Smooth muscle cell of trachea (primary cell): ENCODE results near the gene INPP1. TPM values are rescaled to one million over a fixed set of nuclear protein-coding genes. Genes with fewer than 3 reads are reported as not detected.

Experiments used
- total RNA-seq: library from RNA; depleted of rRNA; stranded (reverse); fragments of >200 nt; gene quantifications from 2 replicates; pipeline ENCODE4 v1.2.1, GENCODE V29; 2014

Gene INPP1, protein sequence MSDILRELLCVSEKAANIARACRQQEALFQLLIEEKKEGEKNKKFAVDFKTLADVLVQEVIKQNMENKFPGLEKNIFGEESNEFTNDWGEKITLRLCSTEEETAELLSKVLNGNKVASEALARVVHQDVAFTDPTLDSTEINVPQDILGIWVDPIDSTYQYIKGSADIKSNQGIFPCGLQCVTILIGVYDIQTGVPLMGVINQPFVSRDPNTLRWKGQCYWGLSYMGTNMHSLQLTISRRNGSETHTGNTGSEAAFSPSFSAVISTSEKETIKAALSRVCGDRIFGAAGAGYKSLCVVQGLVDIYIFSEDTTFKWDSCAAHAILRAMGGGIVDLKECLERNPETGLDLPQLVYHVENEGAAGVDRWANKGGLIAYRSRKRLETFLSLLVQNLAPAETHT
- total RNA-seq: 10.1 and 11.8 TPM in 2 replicates

DNA sequence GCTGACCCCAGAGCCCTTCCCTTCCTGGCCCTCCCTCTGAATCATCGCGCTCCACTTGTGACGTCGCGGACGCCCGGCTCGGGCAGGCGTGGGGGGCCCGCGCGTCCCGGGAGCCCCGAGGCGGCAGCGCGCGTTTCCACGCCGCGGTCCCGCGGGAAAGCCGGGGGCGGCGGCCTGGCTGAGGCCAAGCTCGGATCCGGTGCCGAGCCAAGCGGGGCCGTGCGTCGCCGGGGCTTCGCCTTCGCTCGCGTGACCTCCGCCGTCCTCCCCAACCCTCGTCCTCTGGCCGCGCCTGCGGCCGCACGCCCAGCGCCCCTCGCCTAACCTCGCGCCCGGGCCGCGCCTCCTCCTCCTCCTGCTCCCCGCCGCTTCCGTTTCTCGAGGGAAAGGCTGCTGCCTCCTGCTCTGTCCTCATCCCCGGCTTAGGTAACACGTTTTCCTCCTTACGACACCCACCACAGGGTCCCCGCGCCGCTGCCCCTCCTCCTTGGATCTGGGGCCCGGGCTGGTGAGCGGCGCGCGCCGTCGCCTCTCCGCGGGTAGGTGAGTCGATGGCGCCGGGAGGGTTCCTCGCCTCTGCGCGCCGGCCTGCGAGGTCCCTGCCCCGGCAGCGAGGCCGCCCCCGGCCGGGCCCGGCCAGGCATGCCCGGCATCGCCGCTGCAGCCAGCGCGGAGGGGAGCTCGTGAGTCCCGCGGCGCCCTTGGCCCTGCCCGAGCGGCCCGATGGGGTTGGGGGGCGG, at the start of gene INPP1:
Gene INPP1 (plus strand): TSS at position 54 of the 740 bp plus-strand sequence. CDS start 16,514 bp downstream, outside the sequence.

DNA sequence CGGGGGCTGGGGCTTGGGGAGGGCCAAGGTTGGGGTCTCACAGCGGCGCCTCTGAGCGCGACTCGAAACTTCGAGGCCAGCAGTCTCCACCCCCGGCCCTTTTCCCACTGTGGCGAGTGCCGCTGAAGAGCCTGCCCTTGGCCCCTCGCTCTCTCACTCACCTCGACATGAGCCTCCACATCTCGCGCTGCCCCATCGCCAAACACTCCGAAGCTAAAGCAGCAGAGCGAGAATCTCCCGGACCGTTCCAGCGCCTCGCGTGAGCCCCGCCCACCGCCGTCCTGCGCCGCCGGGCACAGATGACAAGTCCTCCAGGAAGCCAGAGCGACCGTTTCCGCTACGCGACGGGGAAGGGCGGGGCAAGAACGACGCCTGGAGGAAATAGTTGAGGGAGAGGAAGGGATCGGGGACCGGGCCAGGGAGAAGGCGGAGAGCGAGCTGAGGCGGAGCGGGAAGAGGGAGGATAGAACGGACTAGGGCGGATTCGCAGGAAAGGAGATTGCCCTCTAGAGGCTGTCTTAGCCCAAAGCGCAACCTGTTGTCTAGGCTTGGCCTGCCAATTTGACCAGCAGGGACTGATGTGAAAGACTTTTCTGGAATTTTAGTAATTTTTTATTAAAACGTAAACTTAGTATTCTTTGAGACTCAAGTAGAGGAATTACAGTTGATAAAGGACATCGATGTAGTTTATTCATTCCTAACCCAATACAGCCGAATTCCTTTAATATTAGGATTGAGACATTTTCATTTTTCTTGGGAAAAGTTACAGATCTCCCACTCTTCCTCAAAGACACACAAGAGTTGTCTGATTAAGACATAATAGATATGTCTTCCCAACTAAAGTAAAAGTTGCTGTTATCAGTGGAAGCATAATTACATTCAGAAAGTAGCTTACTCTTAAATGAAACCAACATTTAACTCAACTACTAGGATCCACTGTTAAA, 23.6 kb upstream of the INPP1 start, which contains the start of gene HIBCH:
Gene HIBCH (minus strand): TSS at position 272 of the 944 bp plus-strand sequence. CDS start 76 bp downstream, at position 196.

DNA sequence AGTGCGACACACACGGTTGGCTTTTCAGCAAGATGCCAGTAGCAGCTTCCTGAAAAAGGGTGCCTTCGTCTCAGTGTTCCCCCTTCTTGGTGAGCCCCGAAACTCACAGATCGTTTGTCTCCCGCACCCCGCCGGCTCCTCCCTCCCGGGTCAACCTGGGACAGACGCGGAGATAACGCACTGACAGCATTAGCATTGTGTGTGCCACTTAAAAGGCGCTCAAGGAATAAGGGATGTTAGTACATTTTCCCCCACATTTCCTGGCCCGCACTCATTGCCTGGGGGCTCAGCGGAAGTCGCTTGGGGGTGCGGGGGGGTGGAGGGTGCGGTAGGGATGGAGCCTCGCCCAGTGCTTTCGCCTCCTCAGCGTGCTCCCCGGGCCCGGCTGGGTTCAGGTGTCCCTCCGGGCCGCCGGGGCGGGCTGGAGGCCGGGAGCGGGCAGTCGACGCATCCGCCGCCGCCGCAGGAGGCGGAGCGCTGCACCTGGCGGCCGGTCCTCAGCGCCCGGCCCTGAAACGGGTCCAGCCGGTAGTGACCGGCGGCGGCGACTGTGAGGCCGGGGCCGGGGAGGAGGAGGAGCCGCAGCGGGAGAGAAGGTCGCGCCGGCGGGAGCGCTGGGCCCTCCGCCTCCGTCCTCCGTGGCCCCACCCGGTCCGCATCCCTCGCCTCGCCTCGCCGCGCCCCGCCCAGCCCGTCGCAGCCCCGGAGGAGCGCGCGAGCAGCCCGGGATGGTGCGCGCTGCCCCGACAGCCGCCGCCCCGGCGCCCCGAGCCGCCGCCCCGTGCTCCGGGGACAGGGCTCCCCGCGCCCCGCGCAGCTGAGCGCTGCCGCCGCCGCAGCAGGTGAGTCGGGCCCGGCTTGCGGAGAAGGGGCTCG, 64.5 kb downstream of the INPP1 start, which contains the start of gene MFSD6:
Gene MFSD6 (plus strand): TSS at position 694 of the 876 bp plus-strand sequence. CDS start 27,675 bp downstream, outside the sequence.

Other genes starting within 250 kb of the INPP1 start
- gene HIBCH, start 23.8 kb upstream of the INPP1 start, total RNA-seq: 21.3 and 30.0 TPM in 2 replicates
- 19.8 and 25.6 TPM in 2 replicates for gene MFSD6, start 64.8 kb downstream of the INPP1 start, total RNA-seq
- gene NEMP2, start 191.1 kb downstream of the INPP1 start, total RNA-seq: 3.1 and 3.3 TPM in 2 replicates